Body of pancreas (tissue), 4 donors: Measurements from ENCODE around the gene PHACTR3. TPM values are rescaled to one million over a fixed set of nuclear protein-coding genes. Genes with fewer than 3 reads are reported as not detected.

ENCODE experiments used
- ATAC-seq: fragments of 150-250 bp; one replicate; pipeline ENCODE4 v1.9.1; 2016
- DNase-seq, 4 donors: peaks; one replicate each; pipeline ENCODE4 v3.0.0-alpha.2; 2019
- H3K27ac ChIP-seq, 4 donors: fragments of 200-600 bp; sonication (generic); 1 replicate in 3 of 4; 2 replicates in 1 of 4; pipeline versions ENCODE4 v1.5.1 to v1.6.1; 2016 to 2019; ENCODE audit warnings: mild to moderate bottlenecking in 1 of 4, mixed read lengths in 1 of 4, moderate library complexity in 1 of 4
- H3K27me3 ChIP-seq, 2 donors: fragments of 200-600 bp; sonication (generic); one replicate each; pipeline ENCODE4 v1.6.0; 2016; ENCODE audit warnings: mild to moderate bottlenecking in 1 of 2
- H3K36me3 ChIP-seq, 2 donors: fragments of 200-600 bp; sonication (generic); replicated peaks in 1 of 2; 2 replicates each; pipeline ENCODE4 v1.5.1; 2016; ENCODE audit warnings: low read depth in 2 of 2; ENCODE audit not compliant: insufficient read depth in 1 of 2
- H3K4me1 ChIP-seq: fragments of 200-600 bp; sonication (generic); one replicate; pipeline ENCODE4 v1.6.0; 2016
- H3K4me3 ChIP-seq, 2 donors: fragments of 200-600 bp; sonication (generic); 1 replicate in 1 of 2; 2 replicates in 1 of 2; pipeline ENCODE4 v1.5.1; 2016 to 2019
- H3K9me3 ChIP-seq, 3 donors: fragments of 200-600 bp; sonication (generic); 1 replicate in 2 of 3; 2 replicates in 1 of 3; pipeline ENCODE4 v1.5.1; 2016
- POLR2A ChIP-seq, 3 donors: fragments of 450-650 bp; IDR thresholded peaks; one replicate each; pipeline ENCODE4 v1.6.1; 2016; ENCODE audit warnings: antibody characterized with exemption in 3 of 3, mild to moderate bottlenecking in 2 of 3
- WGBS, 2 donors: methylation state at CpG; one replicate each; pipeline ENCODE4 v1.1.5; 2017; 5-methylcytosine and 5-hydroxymethylcytosine counted together
- intact Hi-C: fragments of 100-400 bp; cut with DNase I; formaldehyde crosslinking; loops from one replicate; pipeline ENCODE4 v1.15.1; 2023
- total RNA-seq, 2 donors: library from RNA; depleted of rRNA; stranded (reverse); fragments of >200 nt; gene quantifications; one replicate each; pipeline ENCODE4 v1.1.0, GENCODE V29; 2016
- TF ChIP-seq, protein P1 (sequence below), 7 experiments: fragments of 450-650 bp in 4 of 7; fragments of 200-600 bp in 3 of 7; sonication (generic) in 3 of 7; IDR thresholded peaks; one replicate each; pipeline ENCODE4 v1.5.1; 2016 to 2019; ENCODE audit warnings: antibody characterized with exemption in 7 of 7

Gene PHACTR3
- total RNA-seq, 2 donors from 2014 or later: 0.52 to 0.66 TPM

DNA sequence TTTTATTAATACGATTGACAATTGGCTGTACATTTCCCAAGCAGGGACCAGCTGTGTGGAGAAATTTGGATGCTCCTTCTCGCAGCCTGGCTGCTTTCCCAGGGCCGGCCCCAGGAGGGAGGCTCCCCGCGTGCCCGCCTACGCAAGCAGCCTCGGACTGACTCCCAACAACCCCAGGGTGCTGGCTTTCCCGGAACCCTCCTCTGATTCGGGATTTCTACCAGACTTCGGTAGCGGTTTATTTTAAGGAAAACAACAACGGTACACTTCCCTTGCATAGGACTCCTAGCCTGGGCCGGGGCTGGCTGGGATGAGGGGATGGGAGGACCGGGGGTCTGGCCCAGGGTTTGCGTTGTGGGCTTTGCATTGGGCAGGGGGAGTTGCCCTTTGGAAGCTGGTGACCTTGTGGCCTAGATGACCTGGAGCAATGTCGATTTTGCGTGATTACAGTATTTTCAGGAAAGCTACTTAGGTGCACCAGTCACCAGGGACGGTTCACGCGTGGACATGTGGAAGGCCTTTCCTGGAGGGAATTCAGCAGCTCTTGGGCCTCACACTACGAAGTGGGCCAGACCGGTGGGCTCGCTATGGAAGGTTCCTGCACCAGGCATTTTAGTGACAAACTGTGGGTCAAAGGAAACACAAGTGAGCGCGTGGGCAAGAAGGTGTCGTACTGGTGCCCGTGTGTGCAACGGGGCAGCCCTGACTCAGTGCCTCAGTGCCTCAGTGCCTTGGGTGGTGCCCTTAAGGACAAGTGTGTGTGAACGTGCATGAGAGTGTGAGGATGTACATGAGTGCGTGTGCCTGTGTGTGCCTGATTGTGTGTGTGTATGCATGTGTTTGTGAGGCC lies 20.7 kb upstream of the PHACTR3 start:
- Histone ChIP-seq H3K4me1 (no peaks in the 10 kb centered on the region), H3K9me3 (no peaks in the 10 kb centered on the region), H3K36me3 (no peaks in the 10 kb centered on the region), H3K4me3 (no peak overlapping the region), H3K27me3 (no peaks in the 10 kb centered on the region), H3K27ac (no peak overlapping the region)
- 59 to 69% methylated on average over 24 to 31 of the region's 31 CpGs for WGBS, 2 donors
- no peak for TF ChIP-seq POLR2A (IDR thresholded peaks at IDR 0.05)
- TF ChIP-seq, protein P1, sequence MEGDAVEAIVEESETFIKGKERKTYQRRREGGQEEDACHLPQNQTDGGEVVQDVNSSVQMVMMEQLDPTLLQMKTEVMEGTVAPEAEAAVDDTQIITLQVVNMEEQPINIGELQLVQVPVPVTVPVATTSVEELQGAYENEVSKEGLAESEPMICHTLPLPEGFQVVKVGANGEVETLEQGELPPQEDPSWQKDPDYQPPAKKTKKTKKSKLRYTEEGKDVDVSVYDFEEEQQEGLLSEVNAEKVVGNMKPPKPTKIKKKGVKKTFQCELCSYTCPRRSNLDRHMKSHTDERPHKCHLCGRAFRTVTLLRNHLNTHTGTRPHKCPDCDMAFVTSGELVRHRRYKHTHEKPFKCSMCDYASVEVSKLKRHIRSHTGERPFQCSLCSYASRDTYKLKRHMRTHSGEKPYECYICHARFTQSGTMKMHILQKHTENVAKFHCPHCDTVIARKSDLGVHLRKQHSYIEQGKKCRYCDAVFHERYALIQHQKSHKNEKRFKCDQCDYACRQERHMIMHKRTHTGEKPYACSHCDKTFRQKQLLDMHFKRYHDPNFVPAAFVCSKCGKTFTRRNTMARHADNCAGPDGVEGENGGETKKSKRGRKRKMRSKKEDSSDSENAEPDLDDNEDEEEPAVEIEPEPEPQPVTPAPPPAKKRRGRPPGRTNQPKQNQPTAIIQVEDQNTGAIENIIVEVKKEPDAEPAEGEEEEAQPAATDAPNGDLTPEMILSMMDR (IDR thresholded peaks at IDR 0.05): no peak
- DNase-seq: peak; percentile 16 to 31 (median 21)
- intact Hi-C loops: no loop called here
- peak; percentile 62 for ATAC-seq

DNA sequence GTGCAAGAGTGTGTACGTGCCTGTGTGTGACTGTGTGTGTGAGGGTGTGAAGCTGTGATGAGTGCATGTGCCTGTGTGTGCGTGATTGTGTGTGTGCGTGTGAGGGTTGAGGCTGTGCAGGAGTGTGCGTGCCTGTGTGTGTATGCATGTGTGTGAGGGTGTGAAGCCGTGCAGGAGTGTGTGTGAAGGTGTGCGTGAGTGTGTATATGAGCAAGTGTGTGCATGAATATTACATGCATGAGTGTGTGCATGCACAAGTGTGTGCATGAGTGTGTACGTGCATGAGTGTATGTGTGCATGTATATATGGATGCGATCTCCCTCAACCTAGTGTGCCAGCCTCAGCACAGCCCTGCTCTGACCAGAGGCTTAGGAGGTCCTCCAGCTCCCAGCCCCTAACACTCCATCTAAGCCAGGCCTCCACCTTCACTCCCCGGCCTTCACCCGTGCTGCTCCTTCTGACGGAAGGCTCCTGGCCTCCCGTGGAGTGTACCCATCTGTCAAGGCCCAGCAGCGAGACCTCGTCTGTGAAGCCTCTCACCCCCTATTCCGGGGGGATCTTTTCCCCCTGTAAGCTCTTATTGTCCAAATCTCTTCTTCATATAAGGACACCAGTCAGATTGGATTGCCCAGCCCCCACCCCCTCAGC lies 19.9 kb upstream of the PHACTR3 start:
- DNase-seq (no peak), ATAC-seq (no peak)
- intact Hi-C loops: no loop called here
- H3K9me3 ChIP-seq: no peaks in the 10 kb centered on the region
- no peaks in the 10 kb centered on the region for H3K27me3 ChIP-seq
- 70 to 72% methylated on average over 15 of the region's 15 CpGs for whole genome bisulfite sequencing, 2 donors
- no peak overlapping the region for H3K27ac ChIP-seq
- no peak overlapping the region for H3K4me3 ChIP-seq
- TF ChIP-seq POLR2A (IDR thresholded peaks at IDR 0.05): no peak
- TF ChIP-seq, protein P1 (IDR thresholded peaks at IDR 0.05): no peak
- H3K4me1 ChIP-seq: no peaks in the 10 kb centered on the region
- H3K36me3 ChIP-seq: no peaks in the 10 kb centered on the region

DNA sequence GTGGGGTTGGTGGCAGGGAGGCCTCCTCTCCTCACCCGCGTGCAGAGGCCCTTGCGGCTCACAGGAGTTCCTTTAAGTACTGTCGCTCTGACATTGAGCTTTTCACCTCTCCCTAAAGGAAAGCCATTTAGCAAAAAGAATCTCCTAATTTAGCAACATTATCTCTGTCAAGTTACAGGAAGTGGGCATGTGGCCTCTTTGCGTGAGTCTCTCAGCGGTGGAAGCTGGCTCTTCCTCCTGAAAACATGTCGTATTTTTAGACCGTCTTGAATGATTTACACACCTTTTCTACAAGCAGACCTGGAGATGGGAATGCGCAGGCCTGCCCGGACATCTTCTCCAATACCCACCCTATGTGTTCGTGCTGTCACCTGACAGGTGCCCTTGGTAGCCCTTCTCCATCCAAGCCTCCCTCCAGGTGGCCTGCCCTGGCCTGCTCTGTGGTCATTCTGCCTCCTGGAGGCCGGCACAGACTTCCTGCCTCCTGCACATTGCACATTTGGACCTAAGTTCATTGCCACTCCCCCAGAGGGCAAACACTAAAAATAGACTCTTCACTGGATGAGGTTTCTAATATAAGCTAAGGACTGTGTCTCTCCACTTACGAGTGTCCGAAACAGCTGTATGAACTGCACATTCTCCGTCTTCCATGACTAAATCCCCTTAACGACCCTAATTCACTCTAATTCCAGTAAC lies 18.5 kb upstream of the PHACTR3 start:
- no peak for DNase-seq
- intact Hi-C loops: no loop called here
- Histone ChIP-seq H3K4me3 (no peak overlapping the region), H3K27ac (no peak overlapping the region), H3K4me1 (no peaks in the 10 kb centered on the region), H3K36me3 (no peaks in the 10 kb centered on the region), H3K27me3 (no peaks in the 10 kb centered on the region), H3K9me3 (no peaks in the 10 kb centered on the region)
- TF ChIP-seq, protein P1 (IDR thresholded peaks at IDR 0.05): no peak
- TF ChIP-seq POLR2A (IDR thresholded peaks at IDR 0.05): no peak
- 53 to 63% methylated on average over 14 to 16 of the region's 16 CpGs for WGBS, 2 donors
- no peak for ATAC-seq

DNA sequence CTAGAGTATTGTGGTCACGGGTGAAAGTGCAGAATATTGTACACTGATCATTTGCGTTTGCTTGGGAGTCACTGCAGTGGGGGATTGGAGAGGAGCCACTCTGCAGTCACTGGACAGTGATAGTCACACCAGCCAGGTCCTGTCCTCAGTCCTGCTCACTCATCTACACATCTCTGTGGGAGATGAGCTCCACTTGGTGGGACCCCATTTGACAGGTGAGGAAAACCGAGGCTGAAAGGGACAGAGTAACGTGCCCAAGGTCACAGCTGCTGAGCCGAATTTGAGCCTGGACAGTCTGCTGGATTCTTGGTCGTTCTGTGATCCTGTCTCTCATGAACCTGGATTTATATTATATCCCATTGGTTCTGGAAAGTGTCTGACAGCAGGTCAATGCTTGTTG lies 17.7 kb upstream of the PHACTR3 start:
- Histone ChIP-seq H3K36me3 (no peaks in the 10 kb centered on the region), H3K27me3 (no peaks in the 10 kb centered on the region), H3K4me3 (no peak overlapping the region), H3K27ac (no peak overlapping the region), H3K9me3 (no peaks in the 10 kb centered on the region), H3K4me1 (no peaks in the 10 kb centered on the region)
- intact Hi-C loops: no loop called here
- ATAC-seq: no peak
- no peak for TF ChIP-seq POLR2A (IDR thresholded peaks at IDR 0.05)
- no peak for DNase-seq
- 59 to 61% methylated on average over 4 to 6 of the region's 6 CpGs for WGBS, 2 donors

DNA sequence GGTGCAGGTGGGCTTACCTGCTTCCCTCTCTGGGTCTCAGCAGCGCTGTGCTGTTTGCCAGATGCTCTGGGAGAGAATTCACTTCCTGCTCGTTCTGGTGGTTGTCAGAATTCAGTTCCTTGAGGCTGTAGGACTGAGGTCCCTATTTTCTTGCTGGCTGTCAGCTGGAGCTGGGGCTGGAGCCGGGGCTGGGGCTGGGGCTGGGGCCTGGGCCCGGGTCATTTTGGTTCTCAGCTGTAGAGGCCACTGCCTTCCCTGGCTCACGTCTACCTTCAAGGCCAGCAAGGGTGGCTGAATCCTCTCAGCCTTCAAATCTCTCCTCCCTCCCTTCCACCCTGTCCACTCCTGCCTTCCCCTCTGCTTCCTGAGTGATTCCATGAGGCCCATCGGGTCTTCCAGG lies 16.8 kb upstream of the PHACTR3 start:
- no peak for DNase-seq
- Histone ChIP-seq H3K27me3 (no peaks in the 10 kb centered on the region), H3K4me3 (no peak overlapping the region), H3K4me1 (no peaks in the 10 kb centered on the region), H3K27ac (no peak overlapping the region), H3K9me3 (no peaks in the 10 kb centered on the region), H3K36me3 (no peaks in the 10 kb centered on the region)
- intact Hi-C loops: no loop called here
- WGBS, 2 donors: 61 to 63% methylated on average over 3 to 6 of the region's 6 CpGs
- TF ChIP-seq, protein P1 (IDR thresholded peaks at IDR 0.05): no peak
- no peak for ATAC-seq
